Cardiac septum (tissue), 1 donor: ENCODE data around the gene ZNF157. TPM values are rescaled to one million over a fixed set of nuclear protein-coding genes. Genes with fewer than 3 reads are reported as not detected.
"Not testable (repeated sequence)": the region's sequence is repeated elsewhere in the genome, so short reads cannot be mapped to it uniquely, and the experiment has no call there.

Source experiments
- DNase-seq: peaks from one replicate; pipeline ENCODE4 v3.0.0-alpha.2; 2020; ENCODE audit warnings: low spot score
- intact Hi-C: fragments of 100-400 bp; cut with DNase I; formaldehyde crosslinking; loops from one replicate; pipeline ENCODE4 v1.14.0; 2022
- long read RNA-seq: library from polyadenylated mRNA; unstranded; transcript quantifications from one replicate; pipeline ENCODE4 v2.0.0, GENCODE V29; 2021
- total RNA-seq: library from RNA; stranded (reverse); fragmentation: NEBNext Ultra II Directional; extraction: Animal tissue kit (Norgen Biotek cat#: 25700); gene quantifications from one replicate; pipeline ENCODE4 v1.2.1, GENCODE V29; 2021
- donor health status: DM: no; HTN: no; CAD: no.

The ZNF157 gene
- total RNA-seq: 0.11 TPM
- long read RNA-seq: 0 reads

GRCh38 chrX:47370278-47370677, at the start of gene ZNF157:
Gene ZNF157 (plus strand): TSS chrX:47370578. CDS start chrX:47370669, 91 bp downstream.
- DNase-seq: no peak
- intact Hi-C loops: loop anchor here (10.0 kb wide), 1 partner anchor 155 kb away; no protein-coding TSS in a partner anchor

GRCh38 chrX:47321386-47321785, 49.0 kb upstream of the ZNF157 start:
- no peak for DNase-seq
- intact Hi-C loops: no loop called here

GRCh38 chrX:47321823-47322371, 48.5 kb upstream of the ZNF157 start:
- no peak for DNase-seq
- intact Hi-C loops: no loop called here

GRCh38 chrX:47327902-47328301, 42.5 kb upstream of the ZNF157 start:
- DNase-seq: no peak
- intact Hi-C loops: no loop called here

GRCh38 chrX:47332729-47333128, 37.6 kb upstream of the ZNF157 start:
- DNase-seq, intact Hi-C loops: not testable (repeated sequence)

- intact Hi-C loops: no loop called here
These were observed 18.7 kb upstream of the ZNF157 start for GRCh38 chrX:47351706-47352105.

GRCh38 chrX:47358387-47359065, 11.9 kb upstream of the ZNF157 start:
- no peak for DNase-seq
- intact Hi-C loops: no loop called here

More at GRCh38 chrX:47351706-47352105, 18.7 kb upstream of the ZNF157 start:
- no peak for DNase-seq

GRCh38 chrX:47360423-47361179, 9.8 kb upstream of the ZNF157 start:
- DNase-seq: no peak
- intact Hi-C loops: loop anchor here (10.0 kb wide), 1 partner anchor 146 kb away; the partner anchor contains the start of gene CDK16

- DNase-seq: peak; percentile 80
- intact Hi-C loops: loop anchor here (10.0 kb wide), 1 partner anchor 147 kb away; the partner anchor contains the start of gene CDK16
These were observed 8.6 kb upstream of the ZNF157 start for GRCh38 chrX:47361538-47362511.

- intact Hi-C loops: loop anchor here (10.0 kb wide), 1 partner anchor 151 kb away; the partner anchor contains the start of gene CDK16
- peak; percentile 78 for DNase-seq
These were observed 4.2 kb upstream of the ZNF157 start for GRCh38 chrX:47366041-47366722.

GRCh38 chrX:47373198-47373597, 2.8 kb downstream of the ZNF157 start:
- DNase-seq: no peak
- intact Hi-C loops: loop anchor here (10.0 kb wide), 1 partner anchor 152 kb away; no protein-coding TSS in a partner anchor

- DNase-seq: no peak
- intact Hi-C loops: no loop called here
These were observed 9.9 kb downstream of the ZNF157 start for GRCh38 chrX:47380268-47380667.

GRCh38 chrX:47380837-47381236, 10.5 kb downstream of the ZNF157 start:
- intact Hi-C loops, DNase-seq: not testable (repeated sequence)

GRCh38 chrX:47384502-47384901, 14.1 kb downstream of the ZNF157 start:
- DNase-seq: peak; percentile 76

GRCh38 chrX:47390780-47391179, 20.4 kb downstream of the ZNF157 start:
- no peak for DNase-seq
- intact Hi-C loops: no loop called here

More at GRCh38 chrX:47384502-47384901, 14.1 kb downstream of the ZNF157 start:
- intact Hi-C loops: no loop called here

- no peak for DNase-seq
- intact Hi-C loops: no loop called here
These were observed 42.8 kb downstream of the ZNF157 start for GRCh38 chrX:47413179-47413594.

GRCh38 chrX:47420265-47420664, 49.9 kb downstream of the ZNF157 start:
- DNase-seq: no peak
- intact Hi-C loops: no loop called here

GRCh38 chrX:47420962-47421361, 50.6 kb downstream of the ZNF157 start:
- intact Hi-C loops: no loop called here
- no peak for DNase-seq
